ENCODE data around the gene GRAMD1B.
A peak's percentile ranks its signal among the peaks of the same experiment; 100 is the strongest.
"Not testable (repeated sequence)": the region's sequence is repeated elsewhere in the genome, so short reads cannot be mapped to it uniquely, and the experiment has no call there.

Gene GRAMD1B

GRCh38 chr11:123443851-123444623 lies 14.0 kb downstream of the GRAMD1B start:
- DNase-seq (ENCODE audit: low read depth in 2 of 2) = no peak

- DNase-seq (ENCODE audit: low read depth in 2 of 2) = no peak
Observed at GRCh38 chr11:123448823-123449222, 18.8 kb downstream of the GRAMD1B start.

GRCh38 chr11:123449436-123449835 lies 19.4 kb downstream of the GRAMD1B start:
- no peak for DNase-seq (ENCODE audit: low read depth in 2 of 2)

- no peak for DNase-seq (ENCODE audit: low read depth in 2 of 2)
Observed at GRCh38 chr11:123450623-123451022, 20.6 kb downstream of the GRAMD1B start.

- no peak for DNase-seq (ENCODE audit: low read depth in 2 of 2)
Observed at GRCh38 chr11:123451183-123451781, 21.2 kb downstream of the GRAMD1B start.

GRCh38 chr11:123452794-123453193 lies 22.7 kb downstream of the GRAMD1B start:
- DNase-seq (ENCODE audit: low read depth in 2 of 2) = no peak

GRCh38 chr11:123454060-123454651 lies 24.1 kb downstream of the GRAMD1B start:
- DNase-seq (ENCODE audit: low read depth in 2 of 2) = peak in 1 of 2 donors; percentile 30

- no peak for DNase-seq (ENCODE audit: low read depth in 2 of 2)
Observed at GRCh38 chr11:123454796-123455195, 24.7 kb downstream of the GRAMD1B start.

- DNase-seq (ENCODE audit: low read depth in 2 of 2) = not testable (repeated sequence)
Observed at GRCh38 chr11:123456448-123456847, 26.4 kb downstream of the GRAMD1B start.

GRCh38 chr11:123457187-123457770 lies 27.2 kb downstream of the GRAMD1B start:
- DNase-seq (ENCODE audit: low read depth in 2 of 2) = no peak

GRCh38 chr11:123458501-123458900 lies 28.4 kb downstream of the GRAMD1B start:
- no peak for DNase-seq (ENCODE audit: low read depth in 2 of 2)

- no peak for DNase-seq (ENCODE audit: low read depth in 2 of 2)
Observed at GRCh38 chr11:123460012-123460700, 30.1 kb downstream of the GRAMD1B start.

- no peak for DNase-seq (ENCODE audit: low read depth in 2 of 2)
Observed at GRCh38 chr11:123461164-123461563, 31.1 kb downstream of the GRAMD1B start.

GRCh38 chr11:123465667-123466066 lies 35.6 kb downstream of the GRAMD1B start:
- DNase-seq (ENCODE audit: low read depth in 2 of 2) = not testable (repeated sequence)

GRCh38 chr11:123466172-123466571 lies 36.1 kb downstream of the GRAMD1B start:
- not testable (repeated sequence) for DNase-seq (ENCODE audit: low read depth in 2 of 2)

- DNase-seq (ENCODE audit: low read depth in 2 of 2) = no peak
Observed at GRCh38 chr11:123469089-123469488, 39.0 kb downstream of the GRAMD1B start.

- no peak for DNase-seq (ENCODE audit: low read depth in 2 of 2)
Observed at GRCh38 chr11:123469586-123469985, 39.5 kb downstream of the GRAMD1B start.

- DNase-seq (ENCODE audit: low read depth in 2 of 2) = no peak
Observed at GRCh38 chr11:123470842-123471241, 40.8 kb downstream of the GRAMD1B start.

- no peak for DNase-seq (ENCODE audit: low read depth in 2 of 2)
Observed at GRCh38 chr11:123472236-123472935, 42.3 kb downstream of the GRAMD1B start.

- no peak for DNase-seq (ENCODE audit: low read depth in 2 of 2)
Observed at GRCh38 chr11:123473941-123474677, 44.0 kb downstream of the GRAMD1B start.

GRCh38 chr11:123474994-123475393 lies 44.9 kb downstream of the GRAMD1B start:
- DNase-seq (ENCODE audit: low read depth in 2 of 2) = no peak
